Measurements from ENCODE around the gene C10orf71. TPM values are rescaled to one million over a fixed set of nuclear protein-coding genes. Genes with fewer than 3 reads are reported as not detected.

The C10orf71 gene
- total RNA-seq, 1 donor from 2014 or later, result not detected

- ATAC-seq (no peak), DNase-seq (ENCODE audit: low spot score) (no peak)
Observed at GRCh38 chr10:49374740-49375139, 75.8 kb downstream of the C10orf71 start.

- ATAC-seq (no peak), DNase-seq (ENCODE audit: low spot score) (no peak)
Observed at GRCh38 chr10:49375611-49376010, 76.6 kb downstream of the C10orf71 start.

Other genes with a start within 250 kb of the C10orf71 start
- 2.7 TPM for gene VSTM4, start 183.6 kb upstream of the C10orf71 start, total RNA-seq
- not detected for gene FAM170B, start 165.1 kb upstream of the C10orf71 start, total RNA-seq
- gene TMEM273, start 110.8 kb upstream of the C10orf71 start, total RNA-seq, result 1.9 TPM
- gene DRGX, start 96.9 kb downstream of the C10orf71 start, total RNA-seq, result not detected
- gene ERCC6, start 240.0 kb downstream of the C10orf71 start, total RNA-seq, result 12.6 TPM